ENCODE results near the gene SYT2.
"Not testable (repeated sequence)": the region's sequence is repeated elsewhere in the genome, so short reads cannot be mapped to it uniquely, and the experiment has no call there.

SYT2 gene

GRCh38 chr1:202638019-202638700 lies 72.1 kb downstream of the SYT2 start:
- Histone ChIP-seq H3K27me3 (ENCODE audit: insufficient read depth, low read depth, severe bottlenecking) (no peaks in the 10 kb centered on the region), H3K27ac (peak overlapping the region; percentile 63), H3K36me3 (no peaks in the 10 kb centered on the region), H3K4me3 (ENCODE audit: low read depth, low read length) (no peak overlapping the region), H3K9me3 (ENCODE audit: severe bottlenecking) (no peaks in the 10 kb centered on the region)
- peak; percentile 74 for DNase-seq
- no peak for TF ChIP-seq CTCF (IDR thresholded peaks at IDR 0.05; ENCODE audit: low read depth, low read length)

DNA sequence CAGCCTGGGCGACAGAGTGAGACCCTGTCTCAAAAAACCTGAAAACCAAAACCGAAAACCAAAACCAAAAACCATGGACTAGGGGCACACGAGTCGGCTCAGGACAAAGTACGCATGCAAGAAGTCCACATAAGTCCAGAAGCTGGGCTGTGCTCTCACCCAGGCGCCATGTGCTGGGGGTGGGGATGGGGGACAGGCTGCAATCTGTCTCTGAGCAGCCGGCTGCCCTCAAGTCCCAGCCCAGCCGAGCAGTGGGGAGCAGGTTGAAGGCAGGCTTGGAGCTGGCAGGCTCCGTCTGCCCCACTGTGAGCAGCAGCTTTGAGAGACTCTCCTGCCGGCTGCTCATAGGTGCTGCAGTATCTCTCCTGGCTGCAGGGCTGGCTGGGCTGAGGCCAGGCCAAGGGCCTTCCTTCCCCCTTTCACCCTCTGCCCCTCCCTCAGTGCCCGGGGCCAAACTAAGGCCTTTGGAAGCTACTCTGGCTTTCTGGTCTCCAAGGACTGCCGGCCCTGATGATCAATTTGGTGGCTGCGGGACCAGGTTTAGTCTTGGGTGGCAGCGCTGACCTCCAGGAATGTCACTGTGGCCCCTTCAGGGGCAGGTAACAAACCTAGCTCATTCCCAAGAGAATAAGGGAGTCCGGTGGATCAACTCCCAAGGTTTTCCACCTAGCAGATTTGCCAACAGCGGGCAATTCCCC lies 72.8 kb downstream of the SYT2 start:
- not testable (repeated sequence) for H3K36me3 ChIP-seq; H3K9me3 ChIP-seq (ENCODE audit: severe bottlenecking); H3K4me3 ChIP-seq (ENCODE audit: low read depth, low read length); H3K27me3 ChIP-seq (ENCODE audit: insufficient read depth, low read depth, severe bottlenecking)
- H3K27ac ChIP-seq = peak overlapping the region; percentile 63
- DNase-seq = peak; percentile 88

GRCh38 chr1:202636171-202636570 lies 74.1 kb downstream of the SYT2 start:
- H3K27me3 ChIP-seq (ENCODE audit: insufficient read depth, low read depth, severe bottlenecking); H3K27ac ChIP-seq; DNase-seq; H3K9me3 ChIP-seq (ENCODE audit: severe bottlenecking); H3K36me3 ChIP-seq; H3K4me3 ChIP-seq (ENCODE audit: low read depth, low read length): not testable (repeated sequence)

DNA sequence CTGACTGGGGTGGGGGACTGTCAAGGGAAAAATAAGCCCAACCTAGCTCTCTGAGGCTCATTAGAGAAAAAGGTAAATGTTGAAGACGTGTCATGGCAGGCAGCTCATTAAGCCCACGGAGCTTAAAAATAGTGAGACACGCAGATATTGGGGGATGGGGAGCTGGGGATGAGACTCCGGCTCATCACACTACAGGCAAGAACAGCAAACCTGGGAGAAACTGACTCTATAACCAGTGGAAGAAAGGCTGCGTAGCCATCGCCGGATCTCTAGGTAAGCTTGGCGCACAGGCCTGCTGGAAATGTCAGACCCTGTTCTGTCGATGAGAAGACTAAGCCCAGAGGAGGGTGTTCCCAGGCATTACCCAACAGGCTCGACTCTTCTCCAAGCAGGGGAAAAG lies 78.0 kb downstream of the SYT2 start:
- no peak for TF ChIP-seq CTCF (IDR thresholded peaks at IDR 0.05; ENCODE audit: low read depth, low read length)
- Histone ChIP-seq H3K4me3 (ENCODE audit: low read depth, low read length) (no peak overlapping the region), H3K27ac (no peak overlapping the region), H3K27me3 (ENCODE audit: insufficient read depth, low read depth, severe bottlenecking) (no peaks in the 10 kb centered on the region), H3K36me3 (no peaks in the 10 kb centered on the region), H3K9me3 (ENCODE audit: severe bottlenecking) (no peaks in the 10 kb centered on the region)
- no peak for DNase-seq

GRCh38 chr1:202631076-202631923 lies 79.0 kb downstream of the SYT2 start:
- no peaks in the 10 kb centered on the region for H3K9me3 ChIP-seq (ENCODE audit: severe bottlenecking)
- peak; percentile 77 for DNase-seq
- no peak for TF ChIP-seq CTCF (IDR thresholded peaks at IDR 0.05; ENCODE audit: low read depth, low read length)

DNA sequence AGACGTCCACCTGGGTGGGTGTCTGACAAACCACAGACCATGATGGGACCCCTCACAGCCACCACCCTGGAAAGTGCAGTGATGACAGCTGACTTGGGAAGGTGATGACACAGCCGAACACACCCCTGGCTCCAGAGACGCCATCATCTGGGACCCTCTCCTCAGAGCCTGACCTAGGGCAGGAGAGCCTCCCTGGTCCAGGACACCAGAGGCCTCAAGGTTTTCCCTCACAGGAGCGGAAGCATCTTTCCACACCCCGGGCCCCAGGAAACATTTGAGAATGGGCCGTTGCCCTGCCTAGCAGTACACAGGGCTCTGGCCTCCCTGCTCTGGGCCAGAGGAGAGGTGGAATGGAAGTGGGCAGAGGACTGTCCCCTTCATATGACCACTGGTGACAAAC lies 79.7 kb downstream of the SYT2 start:
- H3K36me3 ChIP-seq = no peaks in the 10 kb centered on the region
- DNase-seq = no peak
- no peaks in the 10 kb centered on the region for H3K9me3 ChIP-seq (ENCODE audit: severe bottlenecking)
- H3K27ac ChIP-seq = no peak overlapping the region
- no peaks in the 10 kb centered on the region for H3K27me3 ChIP-seq (ENCODE audit: insufficient read depth, low read depth, severe bottlenecking)
- H3K4me3 ChIP-seq (ENCODE audit: low read depth, low read length) = no peak overlapping the region
- TF ChIP-seq CTCF (IDR thresholded peaks at IDR 0.05; ENCODE audit: low read depth, low read length) = no peak

More at GRCh38 chr1:202631076-202631923, 79.0 kb downstream of the SYT2 start:
- no peaks in the 10 kb centered on the region for H3K27me3 ChIP-seq (ENCODE audit: insufficient read depth, low read depth, severe bottlenecking)
- no peaks in the 10 kb centered on the region for H3K36me3 ChIP-seq
- no peak overlapping the region for H3K4me3 ChIP-seq (ENCODE audit: low read depth, low read length)
- no peak overlapping the region for H3K27ac ChIP-seq

- H3K36me3 ChIP-seq; H3K27me3 ChIP-seq (ENCODE audit: insufficient read depth, low read depth, severe bottlenecking); H3K4me3 ChIP-seq (ENCODE audit: low read depth, low read length); H3K9me3 ChIP-seq (ENCODE audit: severe bottlenecking); H3K27ac ChIP-seq; DNase-seq: not testable (repeated sequence)
Measured at GRCh38 chr1:202630096-202630495, 80.2 kb downstream of the SYT2 start.

GRCh38 chr1:202629257-202629811 lies 80.9 kb downstream of the SYT2 start:
- H3K9me3 ChIP-seq (ENCODE audit: severe bottlenecking); H3K27me3 ChIP-seq (ENCODE audit: insufficient read depth, low read depth, severe bottlenecking); H3K36me3 ChIP-seq; DNase-seq; H3K4me3 ChIP-seq (ENCODE audit: low read depth, low read length); H3K27ac ChIP-seq: not testable (repeated sequence)

Data from WERI-Rb-1 (cell line).